ENCODE results near the gene ENC1.

- TF ChIP-seq CTCF (conservative IDR thresholded peaks at IDR 0.05; ENCODE audit: low read length) (no peak), EZH2phosphoT487 (IDR thresholded peaks at IDR 0.05; ENCODE audit: borderline replicate concordance, low read depth, low read length) (no peak)
Observed at GRCh38 chr5:74578356-74579044, 62.0 kb downstream of the ENC1 start.
